Vagina (tissue), 2 donors: Measurements from ENCODE around the gene CES4A.

Experiments used
- POLR2A ChIP-seq, 2 donors: fragments of 450-650 bp; IDR thresholded peaks; one replicate each; pipeline ENCODE4 v1.6.1; 2017; ENCODE audit warnings: antibody characterized with exemption in 2 of 2, mild to moderate bottlenecking in 2 of 2, moderate library complexity in 2 of 2
- TF ChIP-seq, protein P1 (sequence below), 3 experiments: fragments of 450-650 bp in 2 of 3; fragments of 200-600 bp in 1 of 3; sonication (generic) in 1 of 3; IDR thresholded peaks; one replicate each; pipeline ENCODE4 v1.5.1; 2017 to 2019; ENCODE audit warnings: antibody characterized with exemption in 3 of 3, mild to moderate bottlenecking in 2 of 3, moderate library complexity in 2 of 3

- TF ChIP-seq, protein P1, sequence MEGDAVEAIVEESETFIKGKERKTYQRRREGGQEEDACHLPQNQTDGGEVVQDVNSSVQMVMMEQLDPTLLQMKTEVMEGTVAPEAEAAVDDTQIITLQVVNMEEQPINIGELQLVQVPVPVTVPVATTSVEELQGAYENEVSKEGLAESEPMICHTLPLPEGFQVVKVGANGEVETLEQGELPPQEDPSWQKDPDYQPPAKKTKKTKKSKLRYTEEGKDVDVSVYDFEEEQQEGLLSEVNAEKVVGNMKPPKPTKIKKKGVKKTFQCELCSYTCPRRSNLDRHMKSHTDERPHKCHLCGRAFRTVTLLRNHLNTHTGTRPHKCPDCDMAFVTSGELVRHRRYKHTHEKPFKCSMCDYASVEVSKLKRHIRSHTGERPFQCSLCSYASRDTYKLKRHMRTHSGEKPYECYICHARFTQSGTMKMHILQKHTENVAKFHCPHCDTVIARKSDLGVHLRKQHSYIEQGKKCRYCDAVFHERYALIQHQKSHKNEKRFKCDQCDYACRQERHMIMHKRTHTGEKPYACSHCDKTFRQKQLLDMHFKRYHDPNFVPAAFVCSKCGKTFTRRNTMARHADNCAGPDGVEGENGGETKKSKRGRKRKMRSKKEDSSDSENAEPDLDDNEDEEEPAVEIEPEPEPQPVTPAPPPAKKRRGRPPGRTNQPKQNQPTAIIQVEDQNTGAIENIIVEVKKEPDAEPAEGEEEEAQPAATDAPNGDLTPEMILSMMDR (IDR thresholded peaks at IDR 0.05) = no peak
- no peak for TF ChIP-seq POLR2A (IDR thresholded peaks at IDR 0.05)
These were observed 36.8 kb downstream of the CES4A start for GRCh38 chr16:67025210-67025550.
